Ammon's horn (tissue), 1 donor: ENCODE data around the gene PPP2R2D.
"Not testable (repeated sequence)": the region's sequence is repeated elsewhere in the genome, so short reads cannot be mapped to it uniquely, and the experiment has no call there.

Experiments used
- DNase-seq: peaks from one replicate; pipeline ENCODE4 v3.0.0-alpha.2; 2016; ENCODE audit warnings: low spot score

Gene PPP2R2D

GRCh38 chr10:131949041-131949862 is 48.4 kb downstream of the PPP2R2D start:
- no peak for DNase-seq

GRCh38 chr10:131949908-131950307 is 49.1 kb downstream of the PPP2R2D start:
- not testable (repeated sequence) for DNase-seq

GRCh38 chr10:131954356-131954965 is 53.7 kb downstream of the PPP2R2D start:
- DNase-seq: no peak

GRCh38 chr10:131955591-131956340 is 55.0 kb downstream of the PPP2R2D start:
- no peak for DNase-seq

GRCh38 chr10:131959841-131960240 is 59.0 kb downstream of the PPP2R2D start:
- DNase-seq: no peak

GRCh38 chr10:131960631-131961046 is 59.8 kb downstream of the PPP2R2D start:
- no peak for DNase-seq

GRCh38 chr10:131961047-131961776 is 60.4 kb downstream of the PPP2R2D start:
- DNase-seq: no peak

GRCh38 chr10:131961777-131962662 is 61.2 kb downstream of the PPP2R2D start:
- DNase-seq: peak; percentile 33

GRCh38 chr10:131963350-131963749 is 62.5 kb downstream of the PPP2R2D start:
- no peak for DNase-seq

- DNase-seq: no peak
Observed at GRCh38 chr10:131963811-131964210, 63.0 kb downstream of the PPP2R2D start.

- DNase-seq: no peak
Observed at GRCh38 chr10:131964298-131964697, 63.5 kb downstream of the PPP2R2D start.

GRCh38 chr10:131968949-131969348 is 68.1 kb downstream of the PPP2R2D start:
- no peak for DNase-seq

- DNase-seq: no peak
Observed at GRCh38 chr10:131970946-131971345, 70.1 kb downstream of the PPP2R2D start.

GRCh38 chr10:131971591-131971990 is 70.8 kb downstream of the PPP2R2D start:
- no peak for DNase-seq

- peak; percentile 58 for DNase-seq
Observed at GRCh38 chr10:131972474-131973071, 71.8 kb downstream of the PPP2R2D start.

- DNase-seq: peak; percentile 48
Observed at GRCh38 chr10:131973160-131973951, 72.5 kb downstream of the PPP2R2D start.

GRCh38 chr10:131974034-131974817 is 73.4 kb downstream of the PPP2R2D start:
- DNase-seq: no peak

- DNase-seq: no peak
Observed at GRCh38 chr10:131975003-131975402, 74.2 kb downstream of the PPP2R2D start.

GRCh38 chr10:131975796-131976195 is 75.0 kb downstream of the PPP2R2D start:
- DNase-seq: no peak
